ENCODE results near the gene MFGE8. TPM values are rescaled to one million over a fixed set of nuclear protein-coding genes. Genes with fewer than 3 reads are reported as not detected.

MFGE8 gene
- total RNA-seq, 1 experiment from 2014 or later = 32.0 TPM

GRCh38 chr15:88900309-88900981 is 12.7 kb downstream of the MFGE8 start:
- H4K20me1 ChIP-seq (ENCODE audit: low read length) = no peaks in the 10 kb centered on the region
- H3K27ac ChIP-seq (ENCODE audit: low read length) = no peak overlapping the region
- H3K9ac ChIP-seq (ENCODE audit: low read length) = no peak overlapping the region
- no peak overlapping the region for H3K4me2 ChIP-seq (ENCODE audit: low read length)
- DNase-seq (peak; percentile 44), ATAC-seq (peak; percentile 7; the same call in 1 of the 2 replicates)
- no peaks in the 10 kb centered on the region for H3K79me2 ChIP-seq (ENCODE audit: low read length)
- no peaks in the 10 kb centered on the region for H3F3A ChIP-seq (ENCODE audit: low read length, unreplicated experiment)
- no peaks in the 10 kb centered on the region; the same call in 1 of the 2 replicates for H3K36me3 ChIP-seq (ENCODE audit: low read depth, low read length)
- H3K9me2 ChIP-seq (replicated peaks; ENCODE audit: low read length) = no peaks in the 10 kb centered on the region
- no peak overlapping the region for H2AFZ ChIP-seq (ENCODE audit: low read length)
- TF ChIP-seq EZH2 (IDR thresholded peaks at IDR 0.05; ENCODE audit: low read length, unreplicated experiment) = no peak
- TF ChIP-seq EZH2phosphoT487 (IDR thresholded peaks at IDR 0.05; ENCODE audit: borderline replicate concordance, low read length) = no peak
- TF ChIP-seq CTCF (conservative IDR thresholded peaks at IDR 0.05; ENCODE audit: low read depth, low read length) = no peak
- H3K4me3 ChIP-seq (ENCODE audit: low read length) = no peak overlapping the region
- CTCF ChIA-PET = interaction anchor here (0.8 kb wide), 1 partner anchor 134 kb away, joined by 5 read pairs; no protein-coding TSS in a partner anchor
- POLR2A ChIA-PET (ENCODE audit: unreplicated experiment) = no interaction called here
- BruUV-seq (replicated peaks) = no TSS peak
- H3K4me1 ChIP-seq (ENCODE audit: insufficient read depth, low read length) = peaks cover 22% of the 10 kb centered on the region
- no peaks in the 10 kb centered on the region for H3K9me3 ChIP-seq (ENCODE audit: low read length)
- intact Hi-C loops (cut with micrococcal nuclease) = loop anchor here (10.0 kb wide), 1 partner anchor 274 kb away; no protein-coding TSS in a partner anchor
- H3K27me3 ChIP-seq (ENCODE audit: low read length) = no peaks in the 10 kb centered on the region

- TF ChIP-seq CTCF (conservative IDR thresholded peaks at IDR 0.05; ENCODE audit: low read depth, low read length) (no peak), EZH2 (IDR thresholded peaks at IDR 0.05; ENCODE audit: low read length, unreplicated experiment) (no peak), EZH2phosphoT487 (IDR thresholded peaks at IDR 0.05; ENCODE audit: borderline replicate concordance, low read length) (no peak)
- Histone ChIP-seq H3K36me3 (ENCODE audit: low read depth, low read length) (no peaks in the 10 kb centered on the region), H3K4me2 (ENCODE audit: low read length) (no peak overlapping the region), H3K27me3 (ENCODE audit: low read length) (no peaks in the 10 kb centered on the region), H3K4me1 (ENCODE audit: insufficient read depth, low read length) (peaks cover 15% of the 10 kb centered on the region), H3K9me3 (ENCODE audit: low read length) (no peaks in the 10 kb centered on the region), H3K9me2 (replicated peaks; ENCODE audit: low read length) (no peaks in the 10 kb centered on the region), H3F3A (ENCODE audit: low read length, unreplicated experiment) (no peaks in the 10 kb centered on the region), H3K79me2 (ENCODE audit: low read length) (no peaks in the 10 kb centered on the region), H3K4me3 (ENCODE audit: low read length) (no peak overlapping the region), H3K27ac (ENCODE audit: low read length) (no peak overlapping the region), H2AFZ (ENCODE audit: low read length) (no peak overlapping the region), H3K9ac (ENCODE audit: low read length) (no peak overlapping the region), H4K20me1 (ENCODE audit: low read length) (no peaks in the 10 kb centered on the region)
- ChIA-PET POLR2A (ENCODE audit: unreplicated experiment) (no interaction called here), CTCF (no interaction called here)
- intact Hi-C loops (cut with micrococcal nuclease) = no loop called here
- no TSS peak for BruUV-seq (replicated peaks)
- no peak for ATAC-seq
- DNase-seq = no peak
Observed at GRCh38 chr15:88899251-88899650, 13.9 kb downstream of the MFGE8 start.

- Histone ChIP-seq H3K4me1 (ENCODE audit: insufficient read depth, low read length) (peaks cover 15% of the 10 kb centered on the region), H3K27me3 (ENCODE audit: low read length) (no peaks in the 10 kb centered on the region), H3K4me3 (ENCODE audit: low read length) (no peak overlapping the region), H3K36me3 (ENCODE audit: low read depth, low read length) (no peaks in the 10 kb centered on the region), H3K27ac (ENCODE audit: low read length) (no peak overlapping the region), H2AFZ (ENCODE audit: low read length) (no peak overlapping the region), H3K9me2 (replicated peaks; ENCODE audit: low read length) (no peaks in the 10 kb centered on the region), H3F3A (ENCODE audit: low read length, unreplicated experiment) (no peaks in the 10 kb centered on the region), H3K9ac (ENCODE audit: low read length) (no peak overlapping the region), H3K9me3 (ENCODE audit: low read length) (no peaks in the 10 kb centered on the region), H3K79me2 (ENCODE audit: low read length) (no peaks in the 10 kb centered on the region), H3K4me2 (ENCODE audit: low read length) (no peak overlapping the region), H4K20me1 (ENCODE audit: low read length) (no peaks in the 10 kb centered on the region)
- ATAC-seq = no peak
- BruUV-seq (replicated peaks) = TSS peak; percentile 33
- ChIA-PET POLR2A (ENCODE audit: unreplicated experiment) (no interaction called here), CTCF (no interaction called here)
- no peak for TF ChIP-seq CTCF (conservative IDR thresholded peaks at IDR 0.05; ENCODE audit: low read depth, low read length)
- no peak for TF ChIP-seq EZH2 (IDR thresholded peaks at IDR 0.05; ENCODE audit: low read length, unreplicated experiment)
- no peak for TF ChIP-seq EZH2phosphoT487 (IDR thresholded peaks at IDR 0.05; ENCODE audit: borderline replicate concordance, low read length)
- intact Hi-C loops (cut with micrococcal nuclease) = no loop called here
- DNase-seq = no peak
Observed at GRCh38 chr15:88898736-88899135, 14.4 kb downstream of the MFGE8 start.

All from PC-3 (cell line).